Sigmoid colon (tissue), 7 donors: Measurements from ENCODE around the gene C13orf46. TPM values are rescaled to one million over a fixed set of nuclear protein-coding genes. Genes with fewer than 3 reads are reported as not detected.

Source experiments
- DNase-seq: peaks from one replicate; pipeline ENCODE4 v3.0.0-alpha.2; 2019
- H3K27ac ChIP-seq, 4 donors: fragments of 200-600 bp; sonication (generic); one replicate each; pipeline ENCODE4 v1.5.1; 2016 to 2019; ENCODE audit warnings: mild to moderate bottlenecking in 1 of 4
- H3K27me3 ChIP-seq, 3 donors: fragments of 200-600 bp; sonication (generic); one replicate each; pipeline ENCODE4 v1.5.1; 2019; ENCODE audit warnings: mild to moderate bottlenecking in 1 of 3
- H3K36me3 ChIP-seq, 4 donors: fragments of 200-600 bp; sonication (generic); one replicate each; pipeline ENCODE4 v1.5.1; 2016 to 2019
- H3K4me1 ChIP-seq, 4 donors: fragments of 200-600 bp; sonication (generic); one replicate each; pipeline ENCODE4 v1.5.1; 2017 to 2019
- H3K4me3 ChIP-seq, 4 donors: fragments of 200-600 bp; sonication (generic); one replicate each; pipeline ENCODE4 v1.5.1; 2017 to 2019; ENCODE audit warnings: mild to moderate bottlenecking in 2 of 4, moderate library complexity in 1 of 4
- H3K9me3 ChIP-seq, 4 donors: fragments of 200-600 bp in 3 of 4; sonication (generic) in 3 of 4; one replicate each; pipeline versions ENCODE4 v1.5.1 to v1.6.1; 2013 to 2019
- CTCF ChIP-seq, 4 experiments: fragments of 450-650 bp in 3 of 4; fragments of 200-600 bp in 1 of 4; IDR thresholded peaks; one replicate each; pipeline ENCODE4 v1.5.1; 2016 to 2019; ENCODE audit warnings: antibody characterized with exemption in 4 of 4, mild to moderate bottlenecking in 3 of 4, moderate library complexity in 2 of 4
- EP300 ChIP-seq, 4 donors: sonication (generic); formaldehyde crosslinking; IDR thresholded peaks; one replicate each; pipeline ENCODE4 v1.6.1; 2017; ENCODE audit warnings: antibody characterized with exemption in 4 of 4
- POLR2A ChIP-seq, 2 donors: fragments of 450-650 bp; IDR thresholded peaks; one replicate each; pipeline ENCODE4 v1.6.1; 2016; ENCODE audit warnings: antibody characterized with exemption in 2 of 2, mild to moderate bottlenecking in 2 of 2, moderate library complexity in 2 of 2
- POLR2AphosphoS5 ChIP-seq, 4 donors: sonication (generic); formaldehyde crosslinking; IDR thresholded peaks; one replicate each; pipeline ENCODE4 v1.6.1; 2017; ENCODE audit warnings: antibody characterized with exemption in 4 of 4
- WGBS, 2 donors: extraction: QIAGEN DNeasy Blood & Tissue Kit; methylation state at CpG; one replicate each; pipeline ENCODE4 v1.1.7; 2013; 5-methylcytosine and 5-hydroxymethylcytosine counted together
- intact Hi-C: fragments of 100-400 bp; cut with DNase I; formaldehyde crosslinking; loops from one replicate; pipeline ENCODE4 v1.15.1; 2023
- polyA plus RNA-seq, 3 donors: library from polyadenylated mRNA; stranded (reverse); fragments of 200-250 nt; gene quantifications; one replicate each; pipeline ENCODE4 v1.2.3, GENCODE V29; 2013
- total RNA-seq, 4 donors: library from RNA; depleted of rRNA; stranded (reverse); fragments of >200 nt; gene quantifications; one replicate each; pipeline ENCODE4 v1.1.0, GENCODE V29; 2016
- donor health status: healthy with polysubstance abuse.
- donor health status: Bipolar disorder and iron deficiency.
- donor health status: healthy.

C13orf46 gene
- total and polyA plus RNA-seq, 7 donors = 0.23 to 11.9 (median 0.81) TPM; not detected in 2

DNA sequence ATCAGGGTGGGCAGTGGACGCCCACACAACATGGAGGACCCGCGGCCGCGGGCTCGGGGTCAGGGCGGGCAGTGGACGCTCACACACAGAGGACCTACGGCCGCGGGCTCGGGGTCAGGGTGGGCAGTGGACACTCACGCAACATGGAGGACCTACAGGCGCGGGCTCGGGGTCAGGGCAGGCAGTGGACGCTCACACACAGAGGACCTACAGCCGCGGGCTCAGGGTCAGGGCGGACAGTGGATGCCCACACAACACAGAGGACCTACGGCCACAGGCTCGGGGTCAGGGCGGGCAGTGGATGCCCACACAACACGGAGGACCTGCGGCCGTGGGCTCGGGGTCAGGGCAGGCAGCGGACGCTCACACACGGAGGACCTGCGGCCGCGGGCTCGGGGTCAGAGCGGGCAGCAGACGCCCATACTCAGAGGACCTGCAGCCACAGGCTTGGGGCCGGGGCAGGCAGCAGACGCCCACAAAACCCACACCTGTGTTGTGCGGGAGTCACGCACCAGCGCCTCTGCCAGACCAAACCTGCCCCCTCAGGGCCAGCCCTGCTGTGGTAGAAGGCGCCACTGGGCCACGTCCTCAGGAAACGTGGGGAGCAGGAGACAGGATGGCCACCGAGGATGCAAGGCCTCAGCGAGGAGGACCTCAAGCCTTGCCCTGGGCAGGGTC, 27.6 kb upstream of the C13orf46 start:
- intact Hi-C loops = no loop called here

DNA sequence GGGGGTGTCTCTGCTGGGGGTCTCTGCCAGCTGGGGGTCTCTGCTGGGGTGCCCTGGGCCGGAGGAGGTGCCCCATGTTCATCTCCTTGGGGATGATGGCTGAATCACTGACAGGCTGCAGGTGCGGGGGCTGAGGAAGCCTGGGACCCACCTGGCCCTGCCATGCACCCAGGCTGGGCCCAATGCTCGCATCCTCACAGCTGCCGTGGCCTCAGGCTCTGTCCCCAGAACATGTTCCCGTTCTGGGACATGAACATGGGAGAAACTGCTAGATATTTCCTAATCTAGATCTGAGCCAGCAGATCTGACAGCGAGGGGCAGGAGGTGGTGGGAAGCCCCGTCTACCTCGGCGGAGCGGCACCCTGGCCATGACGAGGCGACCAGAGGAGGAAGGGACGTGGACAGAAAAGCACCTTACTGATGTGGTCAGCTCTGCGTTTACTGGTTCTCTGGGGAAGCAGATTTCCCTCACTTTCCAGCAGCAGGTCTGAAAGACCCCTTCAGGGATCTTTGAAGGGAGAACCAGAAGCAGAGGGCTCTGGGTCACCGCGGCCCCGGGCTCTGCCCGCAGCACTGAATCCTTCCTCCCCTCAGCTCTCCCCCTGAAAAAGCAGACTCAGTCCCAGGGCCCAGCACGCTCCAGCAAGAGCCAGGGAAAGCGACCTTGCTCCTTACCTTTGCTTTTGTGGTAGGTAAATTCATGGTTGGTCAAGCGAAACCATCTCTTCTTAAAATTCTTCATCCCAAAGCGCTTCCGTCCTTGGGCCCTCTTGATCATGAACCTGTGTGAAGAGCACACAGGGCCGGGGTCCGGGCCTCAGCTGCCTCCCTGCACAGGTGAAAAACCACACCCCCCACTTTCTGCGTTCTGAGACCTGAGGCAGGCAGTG, 26.5 kb upstream of the C13orf46 start:
- intact Hi-C loops = no loop called here
- WGBS, 2 donors = 95 to 96% methylated on average over 26 of the region's 26 CpGs
- H3K4me1 ChIP-seq = peaks cover 0 to 10% (median 0%) of the 10 kb centered on the region in 4 donors
- TF ChIP-seq EP300 (IDR thresholded peaks at IDR 0.05) = no peak
- TF ChIP-seq POLR2A (IDR thresholded peaks at IDR 0.05) = no peak
- no peak for TF ChIP-seq POLR2AphosphoS5 (IDR thresholded peaks at IDR 0.05)
- no peak for TF ChIP-seq CTCF (IDR thresholded peaks at IDR 0.05)
- H3K36me3 ChIP-seq = peaks cover 0 to 35% (median 8%) of the 10 kb centered on the region in 4 donors
- no peak overlapping the region for H3K4me3 ChIP-seq
- no peak overlapping the region for H3K27ac ChIP-seq
- no peaks in the 10 kb centered on the region for H3K9me3 ChIP-seq
- no peak for DNase-seq
- H3K27me3 ChIP-seq = no peaks in the 10 kb centered on the region

More for the DNA sequence above, 27.6 kb upstream of the C13orf46 start:
- peaks cover 0 to 10% (median 0%) of the 10 kb centered on the region in 4 donors for H3K4me1 ChIP-seq
- WGBS, 2 donors = 93 to 94% methylated on average over 46 of the region's 46 CpGs
- no peak overlapping the region for H3K4me3 ChIP-seq
- no peak for DNase-seq
- no peaks in the 10 kb centered on the region for H3K27me3 ChIP-seq
- H3K9me3 ChIP-seq = no peaks in the 10 kb centered on the region
- H3K27ac ChIP-seq = no peak overlapping the region
- H3K36me3 ChIP-seq = peaks cover 0 to 28% (median 3%) of the 10 kb centered on the region in 4 donors
- TF ChIP-seq POLR2AphosphoS5 (IDR thresholded peaks at IDR 0.05) (no peak), EP300 (IDR thresholded peaks at IDR 0.05) (no peak), CTCF (IDR thresholded peaks at IDR 0.05) (no peak), POLR2A (IDR thresholded peaks at IDR 0.05) (no peak)

DNA sequence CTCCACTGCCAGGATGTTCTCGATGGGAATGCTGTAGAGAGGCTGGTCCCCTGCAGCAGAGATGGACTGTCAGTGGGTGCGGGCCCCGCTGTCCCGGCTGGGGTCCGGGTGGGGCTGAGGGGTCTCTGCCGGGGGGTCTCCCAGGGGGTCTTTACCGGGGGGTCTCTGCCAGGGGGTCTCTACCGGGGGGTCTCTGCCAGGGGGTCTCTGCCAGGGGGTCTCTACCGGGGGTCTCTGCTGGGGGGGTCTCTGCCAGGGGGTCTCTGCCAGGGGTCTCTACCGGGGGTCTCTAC, 25.7 kb upstream of the C13orf46 start:
- H3K27ac ChIP-seq = no peak overlapping the region
- H3K36me3 ChIP-seq = peaks cover 3 to 44% (median 12%) of the 10 kb centered on the region in 4 donors

More for the DNA sequence above, 25.7 kb upstream of the C13orf46 start:
- intact Hi-C loops = no loop called here
- Histone ChIP-seq H3K27me3 (no peaks in the 10 kb centered on the region), H3K4me3 (no peak overlapping the region), H3K4me1 (peaks cover 0 to 10% (median 0%) of the 10 kb centered on the region in 4 donors), H3K9me3 (no peaks in the 10 kb centered on the region)
- WGBS, 2 donors = 82 to 90% methylated on average over 10 of the region's 10 CpGs
- DNase-seq = no peak
- TF ChIP-seq EP300 (IDR thresholded peaks at IDR 0.05) = no peak
- TF ChIP-seq POLR2A (IDR thresholded peaks at IDR 0.05) = no peak
- no peak for TF ChIP-seq POLR2AphosphoS5 (IDR thresholded peaks at IDR 0.05)
- no peak for TF ChIP-seq CTCF (IDR thresholded peaks at IDR 0.05)
